ENCODE data around the gene ANGPTL7. TPM values are rescaled to one million over a fixed set of nuclear protein-coding genes. Genes with fewer than 3 reads are reported as not detected.

Gene ANGPTL7
- total and polyA plus RNA-seq, 2 of the 8 experiments (the other 6 are each of a cell fraction or from before 2014, with no cell fraction given): not detected

DNA sequence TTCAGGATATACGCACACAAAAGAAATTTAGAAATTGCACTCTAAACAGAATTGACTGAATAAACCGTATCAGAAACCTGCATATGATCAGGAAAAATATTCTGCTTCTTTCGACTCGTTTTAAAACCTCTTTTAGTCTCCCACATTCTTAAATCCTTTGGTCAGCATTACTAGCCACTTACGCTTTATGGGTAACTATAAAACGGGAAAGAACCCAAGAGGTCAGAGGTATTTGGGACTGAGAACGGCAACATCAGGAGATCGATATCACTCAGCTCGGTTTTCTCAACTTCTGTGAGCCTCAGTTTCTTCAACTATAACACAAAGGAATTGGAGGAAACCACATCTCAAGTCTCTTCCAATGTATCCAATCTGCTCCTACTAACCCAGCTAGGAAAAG, 36.4 kb upstream of the ANGPTL7 start (continued):
- TF ChIP-seq HDAC2 (IDR thresholded peaks at IDR 0.05; ENCODE audit: borderline replicate concordance in 1 of 2, low read depth in 2 of 2, low read length in 2 of 2): no peak
- TF ChIP-seq, protein P1, sequence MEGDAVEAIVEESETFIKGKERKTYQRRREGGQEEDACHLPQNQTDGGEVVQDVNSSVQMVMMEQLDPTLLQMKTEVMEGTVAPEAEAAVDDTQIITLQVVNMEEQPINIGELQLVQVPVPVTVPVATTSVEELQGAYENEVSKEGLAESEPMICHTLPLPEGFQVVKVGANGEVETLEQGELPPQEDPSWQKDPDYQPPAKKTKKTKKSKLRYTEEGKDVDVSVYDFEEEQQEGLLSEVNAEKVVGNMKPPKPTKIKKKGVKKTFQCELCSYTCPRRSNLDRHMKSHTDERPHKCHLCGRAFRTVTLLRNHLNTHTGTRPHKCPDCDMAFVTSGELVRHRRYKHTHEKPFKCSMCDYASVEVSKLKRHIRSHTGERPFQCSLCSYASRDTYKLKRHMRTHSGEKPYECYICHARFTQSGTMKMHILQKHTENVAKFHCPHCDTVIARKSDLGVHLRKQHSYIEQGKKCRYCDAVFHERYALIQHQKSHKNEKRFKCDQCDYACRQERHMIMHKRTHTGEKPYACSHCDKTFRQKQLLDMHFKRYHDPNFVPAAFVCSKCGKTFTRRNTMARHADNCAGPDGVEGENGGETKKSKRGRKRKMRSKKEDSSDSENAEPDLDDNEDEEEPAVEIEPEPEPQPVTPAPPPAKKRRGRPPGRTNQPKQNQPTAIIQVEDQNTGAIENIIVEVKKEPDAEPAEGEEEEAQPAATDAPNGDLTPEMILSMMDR (IDR thresholded peaks at IDR 0.05; ENCODE audit: control extremely low read depth in 1 of 3, insufficient read depth in 1 of 3, low read depth in 1 of 3, low read length in 3 of 3): no peak
- TF ChIP-seq BCL11A (IDR thresholded peaks at IDR 0.05; ENCODE audit: low read depth in 2 of 2, low read length in 2 of 2): no peak
- TF ChIP-seq CHD1 (IDR thresholded peaks at IDR 0.05; ENCODE audit: low read depth, low read length): no peak
- no peak for TF ChIP-seq CHD2 (IDR thresholded peaks at IDR 0.05; ENCODE audit: low read length)
- TF ChIP-seq SIRT6 (IDR thresholded peaks at IDR 0.05; ENCODE audit: low read length): no peak
- TF ChIP-seq RNF2 (IDR thresholded peaks at IDR 0.05; ENCODE audit: borderline replicate concordance, low read depth, low read length, missing control alignments, poor library complexity, severe bottlenecking): no peak
- no peak for TF ChIP-seq SIX5 (IDR thresholded peaks at IDR 0.05; ENCODE audit: low read depth, low read length)
- TF ChIP-seq ZNF274 (IDR thresholded peaks at IDR 0.05; ENCODE audit: borderline replicate concordance, extremely low read depth, low read length): no peak
- TF ChIP-seq, protein P2, sequence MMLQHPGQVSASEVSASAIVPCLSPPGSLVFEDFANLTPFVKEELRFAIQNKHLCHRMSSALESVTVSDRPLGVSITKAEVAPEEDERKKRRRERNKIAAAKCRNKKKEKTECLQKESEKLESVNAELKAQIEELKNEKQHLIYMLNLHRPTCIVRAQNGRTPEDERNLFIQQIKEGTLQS (IDR thresholded peaks at IDR 0.05; ENCODE audit: insufficient read depth, low read depth, low read length): no peak

Measured in H1 (cell line).